Epithelial cell of alveolus of lung (primary cell): ENCODE results near the gene RCAN2. TPM values are rescaled to one million over a fixed set of nuclear protein-coding genes. Genes with fewer than 3 reads are reported as not detected.

ENCODE experiments used
- total RNA-seq: library from RNA; depleted of rRNA; stranded (reverse); fragments of >200 nt; gene quantifications from 2 replicates; pipeline ENCODE4 v1.2.1, GENCODE V29; 2015

The RCAN2 gene
- total RNA-seq = 5.3 and 5.9 TPM in 2 replicates

DNA sequence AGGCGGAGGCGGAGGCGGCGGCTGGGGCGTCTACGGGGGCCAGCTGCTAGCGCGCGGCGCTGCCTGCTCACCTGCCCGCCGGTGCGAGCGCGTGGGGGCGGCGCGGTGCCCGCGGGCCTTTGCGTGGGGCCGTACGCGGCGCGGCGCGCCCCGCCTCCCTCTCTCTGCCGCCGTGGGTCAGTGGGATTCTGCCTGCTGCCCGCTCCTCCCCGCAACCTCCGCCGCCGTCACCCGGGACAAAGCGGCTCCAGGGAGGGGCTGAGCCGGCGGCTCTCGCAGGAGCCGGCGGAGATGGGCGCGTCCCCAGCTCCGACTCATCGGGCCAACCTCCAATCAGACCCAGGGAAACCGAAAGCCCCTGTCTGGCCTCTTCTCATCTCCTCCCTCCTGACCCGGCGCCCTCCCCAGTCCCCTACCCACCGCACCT is at the start of gene RCAN2:
Gene RCAN2 (minus strand): TSS at position 249 of the 427 bp plus-strand sequence.

Other genes starting within 250 kb of the RCAN2 start
- gene CYP39A1, start 161.4 kb upstream of the RCAN2 start, total RNA-seq = 1.9 and 3.4 TPM in 2 replicates
- 1.0 and 7.9 TPM in 2 replicates for gene SLC25A27, start 161.5 kb upstream of the RCAN2 start, total RNA-seq
- 0.16 TPM in 1 of 2 replicates, not detected in the other for gene TDRD6, start 196.4 kb upstream of the RCAN2 start, total RNA-seq
- gene PLA2G7, start 243.9 kb upstream of the RCAN2 start, total RNA-seq = 0.13 TPM in 1 of 2 replicates, not detected in the other